ENCODE data around the gene AFF3.

GRCh38 chr2:99957332-99958133 lies 184.9 kb downstream of the AFF3 start:
- no peak for TF ChIP-seq POLR2AphosphoS5 (IDR thresholded peaks at IDR 0.05; ENCODE audit: low read depth, low read length)
- TF ChIP-seq SIN3A (IDR thresholded peaks at IDR 0.05; ENCODE audit: borderline replicate concordance, insufficient read depth, low read length): no peak
- TF ChIP-seq TAF1 (IDR thresholded peaks at IDR 0.05; ENCODE audit: borderline replicate concordance, insufficient read depth, low read length): no peak
- TF ChIP-seq REST (IDR thresholded peaks at IDR 0.05; ENCODE audit: insufficient read depth in 1 of 2, low read depth in 2 of 2, low read length in 2 of 2): no peak

Measured in PFSK-1 (cell line).